ENCODE measurements around the gene SFXN5. TPM values are rescaled to one million over a fixed set of nuclear protein-coding genes. Genes with fewer than 3 reads are reported as not detected.

SFXN5 gene
- total and polyA plus RNA-seq, 3 donors from 2014 or later, result 24.0 to 32.2 (median 25.4) TPM

DNA sequence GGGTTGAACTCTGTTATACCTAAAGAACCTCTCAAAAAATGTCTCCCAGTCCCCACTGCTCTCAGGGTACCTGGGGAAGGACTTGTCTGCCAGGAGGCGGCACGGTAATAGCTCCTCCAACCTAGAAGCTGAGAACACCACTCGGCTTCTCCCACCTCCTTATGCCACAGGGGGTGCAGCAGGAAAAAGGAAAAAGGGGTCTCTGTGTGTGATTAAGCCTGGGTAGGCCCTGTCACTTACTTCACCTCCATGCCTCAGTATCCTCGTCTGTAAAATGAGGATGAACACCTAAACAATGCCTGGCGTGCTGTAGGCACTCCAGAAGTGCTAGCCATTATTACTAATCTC, 77.6 kb downstream of the SFXN5 start:
- Histone ChIP-seq H3K36me3 (ENCODE audit: low read depth, missing control alignments) (no peaks in the 10 kb centered on the region), H3K27ac (no peak overlapping the region), H3K4me1 (no peaks in the 10 kb centered on the region), H3K27me3 (no peaks in the 10 kb centered on the region), H3K4me3 (no peak overlapping the region), H3K9me3 (no peaks in the 10 kb centered on the region)
- intact Hi-C loops (cut with DNase I; ENCODE audit: low total_unique reads), result no loop called here
- no peak for TF ChIP-seq POLR2A (IDR thresholded peaks at IDR 0.05)
- TF ChIP-seq, protein P1, sequence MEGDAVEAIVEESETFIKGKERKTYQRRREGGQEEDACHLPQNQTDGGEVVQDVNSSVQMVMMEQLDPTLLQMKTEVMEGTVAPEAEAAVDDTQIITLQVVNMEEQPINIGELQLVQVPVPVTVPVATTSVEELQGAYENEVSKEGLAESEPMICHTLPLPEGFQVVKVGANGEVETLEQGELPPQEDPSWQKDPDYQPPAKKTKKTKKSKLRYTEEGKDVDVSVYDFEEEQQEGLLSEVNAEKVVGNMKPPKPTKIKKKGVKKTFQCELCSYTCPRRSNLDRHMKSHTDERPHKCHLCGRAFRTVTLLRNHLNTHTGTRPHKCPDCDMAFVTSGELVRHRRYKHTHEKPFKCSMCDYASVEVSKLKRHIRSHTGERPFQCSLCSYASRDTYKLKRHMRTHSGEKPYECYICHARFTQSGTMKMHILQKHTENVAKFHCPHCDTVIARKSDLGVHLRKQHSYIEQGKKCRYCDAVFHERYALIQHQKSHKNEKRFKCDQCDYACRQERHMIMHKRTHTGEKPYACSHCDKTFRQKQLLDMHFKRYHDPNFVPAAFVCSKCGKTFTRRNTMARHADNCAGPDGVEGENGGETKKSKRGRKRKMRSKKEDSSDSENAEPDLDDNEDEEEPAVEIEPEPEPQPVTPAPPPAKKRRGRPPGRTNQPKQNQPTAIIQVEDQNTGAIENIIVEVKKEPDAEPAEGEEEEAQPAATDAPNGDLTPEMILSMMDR (IDR thresholded peaks at IDR 0.05), result no peak
- WGBS, 2 donors, result 91 to 94% methylated on average over 5 of the region's 5 CpGs
- DNase-seq, result no peak

DNA sequence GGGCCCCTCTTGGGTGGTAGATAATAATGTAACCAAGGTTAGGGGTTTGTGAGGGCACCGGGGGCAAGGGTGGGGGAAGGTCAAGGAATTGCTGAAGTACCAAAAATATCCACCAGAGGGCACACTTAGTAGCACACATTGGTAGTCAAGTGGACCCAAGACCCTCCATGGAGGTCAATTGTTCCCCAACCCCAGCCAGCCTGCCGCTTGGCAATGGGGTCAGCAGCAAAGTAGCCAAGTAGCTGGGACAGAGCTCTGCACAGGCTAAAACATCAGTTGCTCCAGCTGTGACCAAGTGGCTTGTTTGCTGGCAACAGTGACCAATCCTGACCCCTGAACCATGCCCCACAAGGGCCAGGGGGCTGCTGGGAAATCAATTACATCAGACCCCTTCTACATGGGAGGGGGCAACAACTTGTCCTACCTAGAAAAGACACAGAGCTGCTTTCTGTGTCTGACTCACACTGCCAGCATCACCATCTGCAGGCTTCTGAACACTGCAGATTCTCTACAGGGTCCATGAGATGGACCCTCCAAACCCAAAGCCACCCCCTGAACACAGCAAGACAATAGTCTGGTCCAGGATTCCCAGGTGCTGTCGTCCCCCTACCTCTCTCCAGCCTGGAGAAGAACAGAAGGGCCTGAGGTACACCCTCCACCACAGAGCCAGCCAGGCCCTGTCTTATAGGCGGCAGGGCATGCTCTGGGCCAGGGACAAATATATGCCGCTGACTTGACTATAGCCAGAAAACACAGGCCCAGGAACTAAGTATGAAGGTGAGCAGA, 78.2 kb downstream of the SFXN5 start:
- Histone ChIP-seq H3K9me3 (no peaks in the 10 kb centered on the region), H3K27me3 (no peaks in the 10 kb centered on the region), H3K27ac (no peak overlapping the region), H3K4me1 (no peaks in the 10 kb centered on the region), H3K36me3 (ENCODE audit: low read depth, missing control alignments) (no peaks in the 10 kb centered on the region), H3K4me3 (no peak overlapping the region)
- intact Hi-C loops (cut with DNase I; ENCODE audit: low total_unique reads), result no loop called here
- DNase-seq, result peak; percentile 36
- no peak for TF ChIP-seq POLR2A (IDR thresholded peaks at IDR 0.05)
- TF ChIP-seq, protein P1 (IDR thresholded peaks at IDR 0.05), result peak; percentile 29 to 78 (median 53)
- WGBS, 2 donors, result 68 to 70% methylated on average over 5 of the region's 5 CpGs

DNA sequence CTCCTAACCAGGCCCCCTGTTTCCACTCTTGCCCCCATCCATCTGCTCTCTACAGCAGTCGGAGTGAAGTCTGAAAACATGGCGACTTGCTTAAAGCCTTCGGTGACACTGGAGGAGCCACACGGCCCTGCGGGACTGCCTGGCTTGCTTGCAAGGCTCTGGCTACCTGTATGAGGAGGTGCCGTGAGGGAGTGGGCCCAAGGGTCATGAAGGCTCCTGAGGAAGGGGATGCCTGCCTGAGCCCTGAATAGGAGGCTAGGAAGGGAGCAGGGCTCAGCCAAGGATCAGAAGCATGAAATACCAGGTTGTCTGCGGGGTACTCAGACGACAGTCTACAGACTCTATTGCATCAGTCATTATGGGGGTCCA, 78.8 kb downstream of the SFXN5 start:
- TF ChIP-seq, protein P1 (IDR thresholded peaks at IDR 0.05), result no peak
- no peak for TF ChIP-seq POLR2A (IDR thresholded peaks at IDR 0.05)
- no peaks in the 10 kb centered on the region for H3K36me3 ChIP-seq (ENCODE audit: low read depth, missing control alignments)
- WGBS, 2 donors, result 76 to 84% methylated on average over 6 to 8 of the region's 8 CpGs
- H3K4me1 ChIP-seq, result no peaks in the 10 kb centered on the region
- no peak overlapping the region for H3K27ac ChIP-seq
- H3K4me3 ChIP-seq, result no peak overlapping the region
- intact Hi-C loops (cut with DNase I; ENCODE audit: low total_unique reads), result no loop called here
- H3K27me3 ChIP-seq, result no peaks in the 10 kb centered on the region
- no peak for DNase-seq
- H3K9me3 ChIP-seq, result no peaks in the 10 kb centered on the region

DNA sequence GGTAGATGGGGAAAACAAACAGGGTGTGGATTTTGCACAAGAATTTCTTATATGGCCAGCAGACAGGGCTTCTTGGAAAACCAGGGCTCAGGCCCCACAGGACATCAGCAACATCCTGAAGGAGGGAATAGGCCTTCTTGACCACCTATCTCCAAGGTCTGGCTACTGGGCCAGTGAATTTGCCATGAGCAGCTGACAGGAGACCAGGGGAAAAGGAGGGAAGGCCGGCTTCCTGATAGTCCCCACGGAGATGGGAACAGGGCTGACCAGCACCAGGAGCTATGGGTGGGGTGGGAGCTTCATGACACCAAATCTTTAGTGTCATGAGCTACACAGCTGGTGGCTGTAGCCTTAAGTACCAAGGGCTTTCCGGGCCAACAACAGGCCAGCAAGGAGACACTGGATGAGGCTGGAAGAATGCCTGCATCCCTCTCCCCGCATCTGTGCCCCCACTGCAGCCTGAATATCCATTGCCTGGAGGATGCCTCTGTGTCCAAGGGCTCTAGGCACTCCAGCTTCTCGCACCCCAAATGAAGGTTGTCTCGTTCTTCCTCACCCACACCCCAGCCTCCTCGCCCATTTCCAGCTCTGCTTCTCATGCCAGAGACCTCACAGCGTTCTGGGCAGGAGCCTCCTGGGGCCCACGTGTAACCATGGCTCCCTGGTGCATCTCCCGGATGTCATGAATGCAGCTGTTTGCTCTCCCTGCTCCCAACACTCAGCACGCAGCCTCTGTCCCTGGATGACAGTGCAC, 79.4 kb downstream of the SFXN5 start:
- H3K27me3 ChIP-seq, result no peaks in the 10 kb centered on the region
- no peak for TF ChIP-seq POLR2A (IDR thresholded peaks at IDR 0.05)
- TF ChIP-seq, protein P1 (IDR thresholded peaks at IDR 0.05), result no peak
- DNase-seq, result no peak
- intact Hi-C loops (cut with DNase I; ENCODE audit: low total_unique reads), result no loop called here
- no peak overlapping the region for H3K27ac ChIP-seq
- H3K4me1 ChIP-seq, result no peaks in the 10 kb centered on the region
- 78 to 89% methylated on average over 11 of the region's 11 CpGs for WGBS, 2 donors
- no peak overlapping the region for H3K4me3 ChIP-seq
- no peaks in the 10 kb centered on the region for H3K36me3 ChIP-seq (ENCODE audit: low read depth, missing control alignments)
- no peaks in the 10 kb centered on the region for H3K9me3 ChIP-seq

Measured in testis (tissue), 3 donors.